GM12878 (cell line): Measurements from ENCODE around the gene BRINP3. TPM values are rescaled to one million over a fixed set of nuclear protein-coding genes. Genes with fewer than 3 reads are reported as not detected.

Experiments used
- ATAC-seq: fragments of 200-7000 bp; cut with Tn5 transposase; 3 replicates; pipeline ENCODE4 v1.9.1; 2020; ENCODE audit warnings: mild to moderate bottlenecking, moderate library complexity
- BruUV-seq: library from RNA; stranded (reverse); fragments of 400-500 nt; replicated peaks from 2 replicates; lab custom pipeline; 2021; lab: Mats Ljungman, UMichigan
- CTCF ChIA-PET: fragments of 300-600 bp; sonication (Branson Sonifier 250); formaldehyde crosslinking; extraction: SDS; loops from one replicate; lab custom pipeline; 2021; ENCODE audit warnings: inconsistent platforms; lab: Yijun Ruan, JAX
- POLR2A ChIA-PET: fragments of 350-600 bp; formaldehyde crosslinking; extraction: SDS; loops from one replicate; lab custom pipeline; 2021; ENCODE audit warnings: inconsistent platforms; lab: Charles Lee
- RAD21 ChIA-PET: fragments of 300-600 bp; sonication (Branson Sonifier 250); formaldehyde crosslinking; loops from one replicate; lab custom pipeline; 2023; ENCODE audit warnings: antibody characterized with exemption; ENCODE audit not compliant: unreplicated experiment; lab: Charles Lee
- SMC1A ChIA-PET: fragments of 300-600 bp; sonication (Branson Sonifier 250); formaldehyde crosslinking; loops from one replicate; lab custom pipeline; 2023; ENCODE audit not compliant: unreplicated experiment, uncharacterized antibody; lab: Charles Lee
- DNase-seq: peaks from one replicate; pipeline ENCODE4 v3.0.0-alpha.2; 2011; ENCODE audit warnings: low read depth, low spot score
- FAIRE-seq: peaks from 3 replicates; lab custom pipeline; 2011; peaks lifted over from hg19 to GRCh38; lab: Jason Lieb, UNC
- H2AFZ ChIP-seq: 2 replicates; pipeline ENCODE4 v1.6.0; 2011; ENCODE audit warnings: low read depth, low read length, control low read depth; ENCODE audit not compliant: control insufficient read depth
- H3K27ac ChIP-seq: 2 replicates; pipeline ENCODE4 v1.5.1; 2011; ENCODE audit warnings: control low read depth; ENCODE audit not compliant: control insufficient read depth, insufficient read depth
- H3K27me3 ChIP-seq, 2 experiments: replicated peaks in 1 of 2; 2 replicates each; pipeline versions ENCODE4 v1.6.0 to v1.6.1; 2011; ENCODE audit warnings: low read length in 1 of 2; ENCODE audit not compliant: control insufficient read depth in 2 of 2, insufficient read depth in 2 of 2
- H3K36me3 ChIP-seq, 2 experiments: 2 replicates each; pipeline ENCODE4 v1.5.1; 2011; ENCODE audit warnings: low read length in 1 of 2; ENCODE audit not compliant: control insufficient read depth in 2 of 2, insufficient read depth in 2 of 2
- H3K4me1 ChIP-seq: 2 replicates; pipeline ENCODE4 v1.6.1; 2011; ENCODE audit warnings: mild to moderate bottlenecking, low read length, moderate library complexity, mixed read lengths; ENCODE audit not compliant: control insufficient read depth, insufficient read depth
- H3K4me2 ChIP-seq: 2 replicates; pipeline ENCODE4 v1.6.0; 2011; ENCODE audit warnings: control low read depth; ENCODE audit not compliant: control insufficient read depth, insufficient read depth
- H3K4me3 ChIP-seq: fragments of 200-600 bp; sonication (generic); 2 replicates; pipeline ENCODE4 v1.5.1; 2016
- H3K79me2 ChIP-seq: 2 replicates; pipeline ENCODE4 v1.6.0; 2011; ENCODE audit warnings: low read length; ENCODE audit not compliant: control insufficient read depth, insufficient read depth
- H3K9ac ChIP-seq: 2 replicates; pipeline ENCODE4 v1.8.0; 2011; ENCODE audit warnings: low read length, control low read depth, mixed read lengths; ENCODE audit not compliant: control insufficient read depth, insufficient read depth
- H3K9me3 ChIP-seq: replicated peaks from 3 replicates; pipeline ENCODE4 v1.5.1; 2011; ENCODE audit warnings: mild to moderate bottlenecking, low read length; ENCODE audit not compliant: control insufficient read depth, insufficient read depth
- H4K20me1 ChIP-seq: 2 replicates; pipeline ENCODE4 v1.6.0; 2011; ENCODE audit not compliant: control insufficient read depth, insufficient read depth
- ASH2L ChIP-seq: fragments of 300-600, 200-600 bp; sonication (generic); IDR thresholded peaks from 2 replicates; pipeline ENCODE4 v1.6.1; 2017; ENCODE audit warnings: low read depth, mild to moderate bottlenecking, borderline replicate concordance
- ATF3 ChIP-seq: IDR thresholded peaks from 2 replicates; pipeline ENCODE4 v1.6.1; 2011; ENCODE audit warnings: low read depth, mild to moderate bottlenecking, low read length, moderate library complexity, borderline replicate concordance; ENCODE audit errors: extremely low read depth
- CEBPZ ChIP-seq: fragments of 150-350 bp; IDR thresholded peaks from 2 replicates; pipeline ENCODE4 v1.6.1; 2016; ENCODE audit warnings: low read depth, low read length
- CHD1 ChIP-seq: IDR thresholded peaks from 2 replicates; pipeline ENCODE4 v1.6.1; 2012; ENCODE audit warnings: low read depth, low read length, improper control_type of control experiment
- E2F4 ChIP-seq: IDR thresholded peaks from 2 replicates; pipeline ENCODE4 v1.6.1; 2012; ENCODE audit warnings: low read depth, low read length, improper control_type of control experiment
- HDAC6 ChIP-seq: fragments of 200-600 bp; sonication (generic); IDR thresholded peaks from one replicate; pipeline ENCODE4 v1.8.0; 2017; ENCODE audit warnings: antibody characterized with exemption; ENCODE audit not compliant: unreplicated experiment
- KDM1A ChIP-seq: fragments of 200-600 bp; sonication (generic); IDR thresholded peaks from 2 replicates; pipeline ENCODE4 v1.6.1; 2016; ENCODE audit warnings: borderline replicate concordance
- MTA2 ChIP-seq: fragments of 450-650 bp; IDR thresholded peaks from 2 replicates; pipeline ENCODE4 v1.6.1; 2016; ENCODE audit warnings: low read depth, mild to moderate bottlenecking, moderate library complexity
- NR2F1 ChIP-seq: fragments of 450-650 bp; conservative IDR thresholded peaks from 2 replicates; pipeline ENCODE4 v1.6.1; 2017; ENCODE audit warnings: mild to moderate bottlenecking
- PBX3 ChIP-seq: IDR thresholded peaks from 2 replicates; pipeline ENCODE4 v1.6.1; 2011; ENCODE audit warnings: mild to moderate bottlenecking, low read depth, low read length, moderate library complexity; ENCODE audit not compliant: insufficient replicate concordance
- RUNX3 ChIP-seq: IDR thresholded peaks from 2 replicates; pipeline ENCODE4 v1.6.1; 2012; ENCODE audit warnings: low read length, inconsistent platforms
- SMAD5 ChIP-seq: IDR thresholded peaks from 2 replicates; pipeline ENCODE4 v1.6.1; 2016; ENCODE audit warnings: antibody characterized with exemption, low read depth
- ZNF207 ChIP-seq: fragments of 450-650 bp; IDR thresholded peaks from 2 replicates; pipeline ENCODE4 v1.6.1; 2014; ENCODE audit warnings: antibody characterized with exemption, mild to moderate bottlenecking, borderline replicate concordance
- WGBS: methylation state at CpG from one replicate; pipeline ENCODE4 v1.1.6; 2016; ENCODE audit warnings: low lambda C conversion rate; ENCODE audit not compliant: insufficient replicate concordance, insufficient coverage; ENCODE audit errors: missing lambda C conversion rate; 5-methylcytosine and 5-hydroxymethylcytosine counted together
- in situ Hi-C: fragments of 300-500 bp; cut with MboI; formaldehyde crosslinking; loops from 9 replicates; pipeline ENCODE4 v1.14.3; 2018; ENCODE audit warnings: mixed read lengths
- intact Hi-C: fragments of 100-400 bp; cut with micrococcal nuclease; formaldehyde crosslinking; loops from one replicate; pipeline ENCODE4 v1.14.2; 2022; ENCODE audit not compliant: unreplicated experiment
- polyA plus RNA-seq, 11 experiments: library from polyadenylated mRNA; depleted of rRNA in 4 of 11; unstranded in 6 of 11; stranded (reverse) in 5 of 11; fragments of >200 nt; fragmentation: Nextera tagmentation in 4 of 11; fragmentation: Illumina TruSeq in 1 of 11; extraction: Ambion mirVana in 4 of 11; extraction: Trizol in 1 of 11; gene quantifications; 1 replicate in 1 of 11; 2 replicates in 10 of 11; pipeline versions ENCODE4 v1.2.1 to v1.2.3, GENCODE V29; 2011 to 2016; ENCODE audit warnings: inconsistent platforms in 2 of 11, missing spikeins in 2 of 11, low read depth in 1 of 11
- total RNA-seq, 4 experiments: library from RNA; depleted of rRNA in 3 of 4; stranded (reverse); fragments of >200 nt in 3 of 4; fragmentation: Illumina TruSeq in 1 of 4; extraction: Trizol in 1 of 4; gene quantifications; 2 replicates each; pipeline versions ENCODE4 v1.2.1 to v1.2.3, GENCODE V29; 2013 to 2021

BRINP3 gene
- total and polyA plus RNA-seq, 10 of the 15 experiments (the other 5 are each of a cell fraction or from before 2014, with no cell fraction given): under 0.01 TPM; not detected in 9

- Histone ChIP-seq H3K4me3 (no peak overlapping the region), H3K9ac (no peak overlapping the region), H3K4me1 (no peaks in the 10 kb centered on the region), H3K36me3 (no peaks in the 10 kb centered on the region), H3K27me3 (no peaks in the 10 kb centered on the region), H3K27ac (no peak overlapping the region), H2AFZ (no peak overlapping the region), H3K4me2 (no peak overlapping the region), H3K79me2 (no peaks in the 10 kb centered on the region), H4K20me1 (no peaks in the 10 kb centered on the region), H3K9me3 (no peaks in the 10 kb centered on the region)
- no TSS peak for BruUV-seq
- ATAC-seq (no peak), DNase-seq (no peak)
- CTCF ChIA-PET: no interaction called here
- intact Hi-C loops: no loop called here
- RAD21 ChIA-PET: no interaction called here
- SMC1A ChIA-PET: no interaction called here
- in situ Hi-C loops: no loop called here
- 94% methylated on average over 1 of the region's 1 CpG for WGBS
- POLR2A ChIA-PET: no interaction called here
- TF ChIP-seq ZNF207: no peak
- TF ChIP-seq PBX3: no peak
- TF ChIP-seq, all 136 proteins: peak for 0
- no peak for FAIRE-seq
Measured at GRCh38 chr1:190138702-190139101, 339.0 kb downstream of the BRINP3 start.

GRCh38 chr1:190138266-190138665 lies 339.4 kb downstream of the BRINP3 start:
- no TSS peak for BruUV-seq
- Histone ChIP-seq H3K27ac (no peak overlapping the region), H2AFZ (no peak overlapping the region), H3K79me2 (no peaks in the 10 kb centered on the region), H3K36me3 (no peaks in the 10 kb centered on the region), H3K4me3 (no peak overlapping the region), H4K20me1 (no peaks in the 10 kb centered on the region), H3K27me3 (no peaks in the 10 kb centered on the region), H3K4me2 (no peak overlapping the region), H3K9me3 (no peaks in the 10 kb centered on the region), H3K4me1 (no peaks in the 10 kb centered on the region), H3K9ac (no peak overlapping the region)
- intact Hi-C loops (no loop called here), in situ Hi-C loops (no loop called here)
- no peak for ATAC-seq
- ChIA-PET RAD21 (no interaction called here), CTCF (no interaction called here), SMC1A (no interaction called here), POLR2A (no interaction called here)
- 0% methylated on average over 2 of the region's 2 CpGs for whole genome bisulfite sequencing
- no peak for DNase-seq
- no peak for FAIRE-seq
- TF ChIP-seq RUNX3: no peak
- TF ChIP-seq NR2F1: no peak
- TF ChIP-seq ATF3: no peak
- TF ChIP-seq CHD1: no peak
- no peak for TF ChIP-seq MTA2
- TF ChIP-seq ASH2L: no peak
- TF ChIP-seq E2F4: no peak
- no peak for TF ChIP-seq SMAD5
- TF ChIP-seq KDM1A: no peak
- TF ChIP-seq CEBPZ: no peak
- no peak for TF ChIP-seq HDAC6
